ENCODE measurements around the gene NEU2.
A peak's percentile ranks its signal among the peaks of the same experiment; 100 is the strongest.

The NEU2 gene

DNA sequence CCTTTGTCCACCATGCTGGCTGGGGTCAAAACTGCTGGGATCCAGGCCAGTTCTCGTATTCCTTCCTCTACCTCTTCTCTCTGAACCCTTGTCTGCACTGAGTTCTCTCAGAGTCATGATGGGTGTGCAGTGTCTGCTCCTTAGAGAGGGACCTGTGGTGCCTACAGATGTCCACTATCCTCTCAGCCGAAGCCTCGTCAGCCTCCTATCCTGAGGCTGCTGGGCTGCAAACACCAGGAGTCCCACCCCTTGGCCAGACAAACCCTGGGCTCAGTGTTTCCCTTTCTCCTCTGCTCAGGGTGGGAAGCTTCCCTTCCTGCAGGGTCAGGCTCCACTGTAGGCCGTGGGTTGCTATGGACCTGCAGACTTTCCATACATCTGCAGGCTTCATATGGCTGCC is 30.0 kb downstream of the NEU2 start:
- H3K9me2 ChIP-seq (replicated peaks; ENCODE audit: control insufficient read depth, low read length) = no peaks in the 10 kb centered on the region
- H3K79me2 ChIP-seq (ENCODE audit: control insufficient read depth, low read length) = peaks cover 66% of the 10 kb centered on the region
- no peak for TF ChIP-seq EZH2phosphoT487 (IDR thresholded peaks at IDR 0.05; ENCODE audit: borderline replicate concordance, low read length)
- TF ChIP-seq, protein P1, sequence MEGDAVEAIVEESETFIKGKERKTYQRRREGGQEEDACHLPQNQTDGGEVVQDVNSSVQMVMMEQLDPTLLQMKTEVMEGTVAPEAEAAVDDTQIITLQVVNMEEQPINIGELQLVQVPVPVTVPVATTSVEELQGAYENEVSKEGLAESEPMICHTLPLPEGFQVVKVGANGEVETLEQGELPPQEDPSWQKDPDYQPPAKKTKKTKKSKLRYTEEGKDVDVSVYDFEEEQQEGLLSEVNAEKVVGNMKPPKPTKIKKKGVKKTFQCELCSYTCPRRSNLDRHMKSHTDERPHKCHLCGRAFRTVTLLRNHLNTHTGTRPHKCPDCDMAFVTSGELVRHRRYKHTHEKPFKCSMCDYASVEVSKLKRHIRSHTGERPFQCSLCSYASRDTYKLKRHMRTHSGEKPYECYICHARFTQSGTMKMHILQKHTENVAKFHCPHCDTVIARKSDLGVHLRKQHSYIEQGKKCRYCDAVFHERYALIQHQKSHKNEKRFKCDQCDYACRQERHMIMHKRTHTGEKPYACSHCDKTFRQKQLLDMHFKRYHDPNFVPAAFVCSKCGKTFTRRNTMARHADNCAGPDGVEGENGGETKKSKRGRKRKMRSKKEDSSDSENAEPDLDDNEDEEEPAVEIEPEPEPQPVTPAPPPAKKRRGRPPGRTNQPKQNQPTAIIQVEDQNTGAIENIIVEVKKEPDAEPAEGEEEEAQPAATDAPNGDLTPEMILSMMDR (IDR thresholded peaks at IDR 0.05; ENCODE audit: low read depth, low read length, poor library complexity, severe bottlenecking) = no peak
- peaks cover 25% of the 10 kb centered on the region for H4K20me1 ChIP-seq (ENCODE audit: control insufficient read depth, insufficient read depth, low read depth, low read length)
- peaks cover 12% of the 10 kb centered on the region for H3F3A ChIP-seq (ENCODE audit: control insufficient read depth, insufficient read depth)
- peaks cover 55% of the 10 kb centered on the region for H3K4me1 ChIP-seq (ENCODE audit: control insufficient read depth, low read length)
- peak overlapping the region; percentile 90 for H3K4me2 ChIP-seq (ENCODE audit: low read length)
- no peaks in the 10 kb centered on the region for H3K27me3 ChIP-seq (ENCODE audit: control insufficient read depth, low read length)
- H3K27ac ChIP-seq (ENCODE audit: low read depth, low read length) = peak overlapping the region; percentile 84; the same call in 1 of the 2 replicates
- peaks cover 55% of the 10 kb centered on the region for H3K36me3 ChIP-seq (ENCODE audit: control insufficient read depth, low read length)
- H3K9me3 ChIP-seq (ENCODE audit: control insufficient read depth, insufficient read depth, low read length) = no peaks in the 10 kb centered on the region
- H3K4me3 ChIP-seq (ENCODE audit: low read length) = peak overlapping the region; percentile 98

DNA sequence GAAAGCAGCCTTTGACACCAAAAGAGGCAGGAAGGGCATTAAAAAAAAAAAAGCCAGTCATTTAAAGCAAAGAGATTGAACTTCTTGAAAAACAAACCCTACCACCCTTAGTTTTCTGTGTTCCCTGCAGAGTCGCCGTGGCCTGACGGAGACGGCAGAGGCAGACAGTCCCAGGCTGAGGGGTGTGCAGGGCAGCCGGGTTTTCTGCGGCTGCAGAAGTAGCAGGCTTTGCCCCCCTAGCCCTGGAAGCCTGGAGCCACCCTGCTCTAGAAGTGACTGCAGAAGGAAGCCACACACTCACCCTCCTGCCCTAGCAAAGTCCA is 30.4 kb downstream of the NEU2 start:
- Histone ChIP-seq H3K79me2 (ENCODE audit: control insufficient read depth, low read length) (peaks cover 71% of the 10 kb centered on the region), H3K36me3 (ENCODE audit: control insufficient read depth, low read length) (peaks cover 57% of the 10 kb centered on the region), H3K4me2 (ENCODE audit: low read length) (peak overlapping the region; percentile 90), H3F3A (ENCODE audit: control insufficient read depth, insufficient read depth) (peaks cover 12% of the 10 kb centered on the region), H3K9me3 (ENCODE audit: control insufficient read depth, insufficient read depth, low read length) (no peaks in the 10 kb centered on the region), H3K27ac (ENCODE audit: low read depth, low read length) (peak overlapping the region; percentile 84; the same call in 1 of the 2 replicates), H3K4me3 (ENCODE audit: low read length) (peak overlapping the region; percentile 98), H3K9me2 (replicated peaks; ENCODE audit: control insufficient read depth, low read length) (no peaks in the 10 kb centered on the region), H4K20me1 (ENCODE audit: control insufficient read depth, insufficient read depth, low read depth, low read length) (peaks cover 25% of the 10 kb centered on the region), H3K4me1 (ENCODE audit: control insufficient read depth, low read length) (peaks cover 60% of the 10 kb centered on the region), H3K27me3 (ENCODE audit: control insufficient read depth, low read length) (no peaks in the 10 kb centered on the region)
- TF ChIP-seq, protein P1 (IDR thresholded peaks at IDR 0.05; ENCODE audit: low read depth, low read length, poor library complexity, severe bottlenecking) = no peak
- TF ChIP-seq EZH2phosphoT487 (IDR thresholded peaks at IDR 0.05; ENCODE audit: borderline replicate concordance, low read length) = no peak

DNA sequence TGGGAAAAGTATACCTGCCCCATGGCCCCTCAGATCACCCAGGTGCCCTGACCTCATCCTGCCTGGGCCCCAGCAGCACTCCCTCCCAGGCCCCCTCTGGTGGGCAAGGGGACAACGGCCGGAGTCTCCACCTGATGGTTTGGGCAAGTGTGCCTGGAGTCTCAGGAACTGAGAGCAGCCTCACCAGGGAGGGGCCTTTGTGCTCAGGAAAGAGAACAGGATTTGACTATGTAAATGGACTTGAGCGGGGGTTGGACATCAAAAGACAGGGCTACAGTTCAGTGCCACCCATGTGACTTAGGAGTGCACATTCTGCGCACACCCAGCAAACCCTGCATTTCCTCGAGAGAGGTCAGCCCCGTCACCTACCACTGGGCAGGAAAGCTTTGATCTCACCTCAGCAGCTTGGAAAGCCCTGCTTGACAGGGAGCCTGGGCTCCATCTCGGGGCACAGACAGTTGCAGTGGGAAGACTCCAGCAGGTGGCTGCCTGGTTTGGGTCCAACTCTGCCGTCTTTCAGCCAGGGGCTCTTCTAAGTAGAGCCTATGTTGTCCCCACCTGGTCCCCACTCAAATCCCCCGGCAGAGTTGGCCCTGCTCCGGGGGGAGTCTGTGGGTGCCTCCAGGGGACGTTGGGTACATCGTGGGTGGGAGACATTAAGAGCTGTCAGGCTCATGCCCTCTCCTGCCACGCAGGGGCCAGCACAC is 30.9 kb downstream of the NEU2 start:
- no peaks in the 10 kb centered on the region for H3K9me3 ChIP-seq (ENCODE audit: control insufficient read depth, insufficient read depth, low read length)
- no peaks in the 10 kb centered on the region for H3K27me3 ChIP-seq (ENCODE audit: control insufficient read depth, low read length)
- peak overlapping the region; percentile 98 for H3K4me3 ChIP-seq (ENCODE audit: low read length)
- peaks cover 64% of the 10 kb centered on the region for H3K4me1 ChIP-seq (ENCODE audit: control insufficient read depth, low read length)
- H4K20me1 ChIP-seq (ENCODE audit: control insufficient read depth, insufficient read depth, low read depth, low read length) = peaks cover 25% of the 10 kb centered on the region
- TF ChIP-seq, protein P1 (IDR thresholded peaks at IDR 0.05; ENCODE audit: low read depth, low read length, poor library complexity, severe bottlenecking) = peak; percentile 27
- TF ChIP-seq EZH2phosphoT487 (IDR thresholded peaks at IDR 0.05; ENCODE audit: borderline replicate concordance, low read length) = no peak
- peak overlapping the region; percentile 84; the same call in 1 of the 2 replicates for H3K27ac ChIP-seq (ENCODE audit: low read depth, low read length)
- H3K79me2 ChIP-seq (ENCODE audit: control insufficient read depth, low read length) = peaks cover 76% of the 10 kb centered on the region
- H3K4me2 ChIP-seq (ENCODE audit: low read length) = peak overlapping the region; percentile 90
- H3K9me2 ChIP-seq (replicated peaks; ENCODE audit: control insufficient read depth, low read length) = no peaks in the 10 kb centered on the region
- H3K36me3 ChIP-seq (ENCODE audit: control insufficient read depth, low read length) = peaks cover 57% of the 10 kb centered on the region
- peaks cover 12% of the 10 kb centered on the region for H3F3A ChIP-seq (ENCODE audit: control insufficient read depth, insufficient read depth)
